ENCODE data around the gene PRELP. TPM values are rescaled to one million over a fixed set of nuclear protein-coding genes. Genes with fewer than 3 reads are reported as not detected.

Gene PRELP
- total RNA-seq, 1 experiment from 2014 or later, result not detected

- no peak for TF ChIP-seq REST (IDR thresholded peaks at IDR 0.05; ENCODE audit: insufficient read depth in 1 of 2, low read depth in 2 of 2, low read length in 1 of 2)
- TF ChIP-seq TCF7L2 (IDR thresholded peaks at IDR 0.05; ENCODE audit: low read depth, low read length), result no peak
- TF ChIP-seq SIN3A (IDR thresholded peaks at IDR 0.05; ENCODE audit: borderline replicate concordance, insufficient read depth, low read depth, low read length), result no peak
- no peak for TF ChIP-seq CTCF (IDR thresholded peaks at IDR 0.05)
- TF ChIP-seq POLR2AphosphoS5 (IDR thresholded peaks at IDR 0.05; ENCODE audit: low read depth, low read length), result no peak
- ATAC-seq (no peak), DNase-seq (ENCODE audit: low read depth, low spot score) (no peak)
- no TSS peak for BruUV-seq (replicated peaks)
- ChIA-PET POLR2A (no interaction called here), CTCF (interaction anchor here (0.5 kb wide), 1 partner anchor 63 kb away, joined by 4 read pairs; no protein-coding TSS in a partner anchor)
- Histone ChIP-seq H3K36me3 (ENCODE audit: control insufficient read depth, insufficient read depth, low read length) (no peaks in the 10 kb centered on the region), H3K27ac (ENCODE audit: low read length) (no peak overlapping the region), H3K9me3 (ENCODE audit: control insufficient read depth, insufficient read depth, low read depth, low read length) (no peaks in the 10 kb centered on the region), H3K27me3 (ENCODE audit: control insufficient read depth, insufficient read depth, low read length) (peaks cover 42% of the 10 kb centered on the region), H3K4me3 (ENCODE audit: low read depth in 2 of 2, low read length in 2 of 2) (no peak overlapping the region), H3K4me1 (ENCODE audit: control insufficient read depth, insufficient read depth, low read length) (no peaks in the 10 kb centered on the region)
- in situ Hi-C loops (cut with HindIII; ENCODE audit: low pct_unique_long_range_greater_than_20kb, low sequenced_read_pairs), result no loop called here
- intact Hi-C loops (cut with micrococcal nuclease; ENCODE audit: unreplicated experiment), result no loop called here
Observed at GRCh38 chr1:203448521-203449061, 27.0 kb upstream of the PRELP start.

DNA sequence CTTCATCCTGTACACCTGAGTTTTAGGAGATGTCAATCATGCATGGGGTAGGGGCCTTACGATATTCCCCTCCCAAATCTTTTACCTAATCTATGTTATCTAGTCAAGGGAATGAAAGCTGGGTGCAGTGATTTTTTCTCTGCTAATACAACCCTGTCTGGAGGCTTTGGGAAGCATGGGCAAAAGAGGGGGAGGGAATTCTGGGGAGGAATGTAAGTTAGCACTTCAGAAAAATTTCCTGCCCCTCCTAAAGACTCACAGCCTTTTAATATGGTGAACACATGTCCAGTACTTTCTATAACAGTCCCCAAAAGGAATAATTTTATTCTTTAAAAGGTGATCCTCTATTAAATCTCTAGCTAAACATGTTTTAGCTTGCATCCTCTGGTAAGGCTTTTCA is 25.6 kb upstream of the PRELP start:
- TF ChIP-seq TCF7L2 (IDR thresholded peaks at IDR 0.05; ENCODE audit: low read depth, low read length), result no peak
- TF ChIP-seq CTCF (IDR thresholded peaks at IDR 0.05), result no peak
- no peak for TF ChIP-seq POLR2AphosphoS5 (IDR thresholded peaks at IDR 0.05; ENCODE audit: low read depth, low read length)
- no peak for TF ChIP-seq SIN3A (IDR thresholded peaks at IDR 0.05; ENCODE audit: borderline replicate concordance, insufficient read depth, low read depth, low read length)
- no peak for TF ChIP-seq REST (IDR thresholded peaks at IDR 0.05; ENCODE audit: insufficient read depth in 1 of 2, low read depth in 2 of 2, low read length in 1 of 2)
- POLR2A ChIA-PET, result no interaction called here
- no TSS peak for BruUV-seq (replicated peaks)

More for the DNA sequence above, 25.6 kb upstream of the PRELP start:
- H3K27me3 ChIP-seq (ENCODE audit: control insufficient read depth, insufficient read depth, low read length), result peaks cover 39% of the 10 kb centered on the region
- H3K4me1 ChIP-seq (ENCODE audit: control insufficient read depth, insufficient read depth, low read length), result no peaks in the 10 kb centered on the region
- no peaks in the 10 kb centered on the region for H3K36me3 ChIP-seq (ENCODE audit: control insufficient read depth, insufficient read depth, low read length)
- no peak overlapping the region for H3K27ac ChIP-seq (ENCODE audit: low read length)
- in situ Hi-C loops (cut with HindIII; ENCODE audit: low pct_unique_long_range_greater_than_20kb, low sequenced_read_pairs), result no loop called here
- no peak for ATAC-seq
- no peak for DNase-seq (ENCODE audit: low read depth, low spot score)
- H3K9me3 ChIP-seq (ENCODE audit: control insufficient read depth, insufficient read depth, low read depth, low read length), result no peaks in the 10 kb centered on the region
- CTCF ChIA-PET, result no interaction called here
- no peak overlapping the region for H3K4me3 ChIP-seq (ENCODE audit: low read depth in 2 of 2, low read length in 2 of 2)
- intact Hi-C loops (cut with micrococcal nuclease; ENCODE audit: unreplicated experiment), result no loop called here
